Pancreas (tissue), 10 donors: ENCODE results near the gene IWS1. TPM values are rescaled to one million over a fixed set of nuclear protein-coding genes. Genes with fewer than 3 reads are reported as not detected.

Experiments
- ATAC-seq, 4 donors: fragments of 200-7000 bp; cut with Tn5 transposase; one replicate each; pipeline versions ENCODE4 v1.8.0 to v1.9.1; 2020; ENCODE audit warnings: mild to moderate bottlenecking in 4 of 4, moderate library complexity in 4 of 4
- DNase-seq, 6 donors: peaks; one replicate each; pipeline ENCODE4 v3.0.0-alpha.2; 2020
- FAIRE-seq: peaks from 2 replicates; lab custom pipeline; 2012; peaks lifted over from hg19 to GRCh38; lab: Jason Lieb, UNC
- H3K27ac ChIP-seq, 4 donors: fragments of 200-600 bp; sonication (generic); 1 replicate in 3 of 4; 2 replicates in 1 of 4; pipeline versions ENCODE4 v1.5.0 to v1.8.0; 2020
- H3K27me3 ChIP-seq, 4 donors: fragments of 200-600 bp; one replicate each; pipeline ENCODE4 v1.8.0; 2021
- H3K36me3 ChIP-seq, 3 donors: fragments of 200-600 bp; sonication (generic) in 1 of 3; one replicate each; pipeline versions ENCODE4 v1.5.0 to v1.8.0; 2020 to 2021
- H3K4me1 ChIP-seq, 3 donors: fragments of 200-600 bp; one replicate each; pipeline ENCODE4 v1.8.0; 2021
- H3K4me3 ChIP-seq, 4 donors: fragments of 200-600 bp; sonication (generic) in 2 of 4; one replicate each; pipeline versions ENCODE4 v1.5.0 to v1.8.0; 2020 to 2021
- H3K9me3 ChIP-seq, 4 donors: fragments of 200-600 bp; one replicate each; pipeline ENCODE4 v1.8.0; 2021
- WGBS, 2 donors: extraction: QIAGEN DNeasy Blood & Tissue Kit; methylation state at CpG; one replicate each; pipeline ENCODE4 v1.1.7; 2013; 5-methylcytosine and 5-hydroxymethylcytosine counted together
- intact Hi-C, 3 donors: fragments of 100-400 bp; cut with DNase I; formaldehyde crosslinking; loops; one replicate each; pipeline versions ENCODE4 v1.11.1 to v1.14.2; 2022
- polyA plus RNA-seq, 2 donors: library from polyadenylated mRNA; stranded (reverse); fragments of 200-250 nt; gene quantifications; one replicate each; pipeline ENCODE4 v1.2.3, GENCODE V29; 2013
- total RNA-seq, 6 donors: library from RNA; stranded (reverse); fragmentation: NEBNext Ultra II Directional in 4 of 6; extraction: Animal tissue kit (Norgen Biotek cat#: 25700) in 4 of 6; gene quantifications; one replicate each; pipeline versions ENCODE4 v1.2.1 to v1.2.4, GENCODE V29; 2021 to 2023
- TF ChIP-seq, protein P1 (sequence below), 4 donors: fragments of 200-600 bp; sonication (generic) in 3 of 4; IDR thresholded peaks; one replicate each; pipeline versions ENCODE4 v1.5.0 to v1.8.0; 2021; ENCODE audit warnings: antibody characterized with exemption in 4 of 4
- donor health status: healthy with polysubstance abuse.
- donor health status: DM: no; HTN: no; CAD: no; lungs with moderate emphysema.
- donor health status: DM: no; HTN: no; CAD: no.
- donor health status: control.
- donor health status: control.
- donor health status: Bipolar disorder and iron deficiency.
- donor health status: DM: yes; HTN: yes; CAD: no.
- donor health status: DM: no; HTN: no; CAD: no.
- donor health status: DM: no; HTN: no; CAD: no.
- donor health status: DM: yes; HTN: yes; CAD: no.

IWS1 gene
- total and polyA plus RNA-seq, 8 donors, result 9.7 to 22.3 (median 13.9) TPM

DNA sequence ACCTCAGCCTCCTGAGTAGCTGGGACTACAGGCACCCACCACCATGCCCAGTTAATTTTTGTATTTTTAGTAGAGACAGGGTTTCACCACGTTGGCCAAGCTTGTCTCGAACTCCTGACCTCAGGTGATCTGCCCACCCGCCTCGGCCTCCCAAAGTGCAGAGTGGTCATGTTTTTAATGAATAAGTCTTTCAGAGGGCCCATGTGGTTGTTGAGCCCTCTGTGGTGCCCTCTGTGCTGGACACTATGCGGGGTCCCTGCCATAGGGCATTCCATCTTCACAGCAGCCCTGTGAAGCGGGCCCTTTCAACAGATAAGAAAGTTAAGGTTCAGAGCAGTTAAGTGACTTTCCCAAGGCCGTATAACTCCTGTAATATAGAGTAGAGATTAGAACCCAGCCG is 35.1 kb upstream of the IWS1 start:
- Histone ChIP-seq H3K27ac (no peak overlapping the region), H3K4me1 (no peaks in the 10 kb centered on the region), H3K36me3 (no peaks in the 10 kb centered on the region), H3K27me3 (no peaks in the 10 kb centered on the region), H3K9me3 (no peaks in the 10 kb centered on the region), H3K4me3 (no peak overlapping the region)
- DNase-seq, result no peak
- intact Hi-C loops, result no loop called here
- 80 to 84% methylated on average over 8 of the region's 8 CpGs for WGBS, 2 donors
- FAIRE-seq, result no peak
- no peak for ATAC-seq
- TF ChIP-seq, protein P1, sequence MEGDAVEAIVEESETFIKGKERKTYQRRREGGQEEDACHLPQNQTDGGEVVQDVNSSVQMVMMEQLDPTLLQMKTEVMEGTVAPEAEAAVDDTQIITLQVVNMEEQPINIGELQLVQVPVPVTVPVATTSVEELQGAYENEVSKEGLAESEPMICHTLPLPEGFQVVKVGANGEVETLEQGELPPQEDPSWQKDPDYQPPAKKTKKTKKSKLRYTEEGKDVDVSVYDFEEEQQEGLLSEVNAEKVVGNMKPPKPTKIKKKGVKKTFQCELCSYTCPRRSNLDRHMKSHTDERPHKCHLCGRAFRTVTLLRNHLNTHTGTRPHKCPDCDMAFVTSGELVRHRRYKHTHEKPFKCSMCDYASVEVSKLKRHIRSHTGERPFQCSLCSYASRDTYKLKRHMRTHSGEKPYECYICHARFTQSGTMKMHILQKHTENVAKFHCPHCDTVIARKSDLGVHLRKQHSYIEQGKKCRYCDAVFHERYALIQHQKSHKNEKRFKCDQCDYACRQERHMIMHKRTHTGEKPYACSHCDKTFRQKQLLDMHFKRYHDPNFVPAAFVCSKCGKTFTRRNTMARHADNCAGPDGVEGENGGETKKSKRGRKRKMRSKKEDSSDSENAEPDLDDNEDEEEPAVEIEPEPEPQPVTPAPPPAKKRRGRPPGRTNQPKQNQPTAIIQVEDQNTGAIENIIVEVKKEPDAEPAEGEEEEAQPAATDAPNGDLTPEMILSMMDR (IDR thresholded peaks at IDR 0.05), result no peak

DNA sequence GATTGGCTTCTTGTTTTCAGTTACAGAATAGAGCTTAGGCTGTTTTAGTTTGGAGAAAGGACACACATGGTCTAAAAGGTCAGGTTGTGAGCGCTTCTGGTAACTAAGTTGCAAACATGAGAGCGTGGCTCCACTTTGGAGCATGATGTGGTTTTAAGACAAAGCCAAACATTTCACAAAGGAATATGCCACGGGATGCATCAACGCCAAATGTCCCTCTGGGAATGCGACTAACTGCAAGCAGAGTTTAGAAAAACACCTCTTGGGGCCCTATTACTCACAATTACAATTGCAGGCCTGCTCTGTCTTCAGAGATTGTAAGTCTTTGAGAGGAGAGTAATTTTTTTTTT is 34.6 kb upstream of the IWS1 start:
- TF ChIP-seq, protein P1 (IDR thresholded peaks at IDR 0.05), result no peak
- no peaks in the 10 kb centered on the region for H3K4me1 ChIP-seq
- intact Hi-C loops, result no loop called here
- no peak overlapping the region for H3K4me3 ChIP-seq
- H3K36me3 ChIP-seq, result no peaks in the 10 kb centered on the region
- DNase-seq (no peak), ATAC-seq (no peak), FAIRE-seq (no peak)
- H3K9me3 ChIP-seq, result no peaks in the 10 kb centered on the region
- no peaks in the 10 kb centered on the region for H3K27me3 ChIP-seq
- H3K27ac ChIP-seq, result no peak overlapping the region
- WGBS, 2 donors, result 87 to 95% methylated on average over 5 of the region's 5 CpGs

DNA sequence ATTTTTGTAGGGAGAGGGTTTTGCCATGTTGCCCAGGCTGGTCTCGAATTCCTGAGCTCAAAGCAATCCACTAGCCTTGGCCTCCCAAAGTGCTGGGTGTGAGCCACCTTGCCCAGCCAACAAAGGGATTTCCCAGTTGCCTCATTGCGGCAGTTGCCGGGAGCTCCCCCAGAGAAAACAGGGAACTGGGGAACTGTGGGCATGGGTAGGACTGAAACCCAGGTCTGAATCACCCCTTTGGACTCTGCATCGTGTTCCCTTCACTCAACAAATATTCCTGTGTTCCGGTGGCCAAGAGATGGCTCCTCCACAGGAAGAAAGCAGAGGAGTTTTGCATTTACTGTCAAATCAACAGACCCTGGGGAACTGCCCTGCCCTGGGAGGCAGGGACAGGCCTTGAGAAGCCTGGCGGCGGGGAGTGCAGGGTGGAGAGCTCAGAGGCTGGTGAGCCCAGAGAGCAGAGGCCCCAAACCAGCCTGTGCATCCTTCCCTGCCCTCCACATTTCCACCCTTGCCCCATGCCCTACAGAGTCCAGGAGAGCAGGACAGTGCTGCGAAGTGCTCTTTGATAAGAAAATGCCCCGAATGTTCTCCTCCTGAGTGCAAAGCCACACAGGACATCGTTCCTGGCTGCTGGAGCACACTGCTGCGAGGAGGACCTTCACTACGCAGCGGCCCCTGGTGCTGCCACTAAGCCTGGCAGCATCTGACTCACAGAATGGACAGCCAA is 34.1 kb upstream of the IWS1 start:
- Histone ChIP-seq H3K27me3 (no peaks in the 10 kb centered on the region), H3K4me3 (no peak overlapping the region), H3K4me1 (no peaks in the 10 kb centered on the region), H3K27ac (no peak overlapping the region), H3K36me3 (no peaks in the 10 kb centered on the region), H3K9me3 (no peaks in the 10 kb centered on the region)
- 71 to 77% methylated on average over 13 of the region's 13 CpGs for WGBS, 2 donors
- intact Hi-C loops, result no loop called here
- DNase-seq, result no peak
- TF ChIP-seq, protein P1 (IDR thresholded peaks at IDR 0.05), result no peak
- FAIRE-seq, result no peak
- ATAC-seq, result no peak

DNA sequence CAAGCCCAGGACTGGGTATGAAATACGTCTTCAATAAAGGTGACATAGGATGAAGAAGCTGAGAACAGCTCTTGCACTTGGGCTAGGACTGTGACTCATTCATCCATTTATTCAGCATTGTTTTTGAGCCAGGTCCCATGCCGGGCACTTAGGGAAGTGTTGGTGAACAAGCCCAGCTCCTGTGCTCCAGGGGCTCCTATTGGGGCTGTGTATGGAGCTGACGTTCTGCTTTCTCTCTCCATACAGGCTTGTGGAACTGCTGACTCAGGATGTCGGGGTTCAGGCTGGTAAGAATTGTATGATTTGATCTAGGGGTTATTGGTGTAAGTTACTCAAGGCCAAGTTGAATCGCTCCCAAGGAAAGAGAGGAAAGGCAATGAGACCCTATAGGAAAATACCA is 33.2 kb upstream of the IWS1 start:
- Histone ChIP-seq H3K4me1 (no peaks in the 10 kb centered on the region), H3K4me3 (no peak overlapping the region), H3K36me3 (no peaks in the 10 kb centered on the region), H3K27ac (no peak overlapping the region), H3K27me3 (no peaks in the 10 kb centered on the region), H3K9me3 (no peaks in the 10 kb centered on the region)
- TF ChIP-seq, protein P1 (IDR thresholded peaks at IDR 0.05), result no peak
- WGBS, 2 donors, result 68 to 84% methylated on average over 5 of the region's 5 CpGs
- DNase-seq (no peak), FAIRE-seq (no peak), ATAC-seq (no peak)
- intact Hi-C loops, result no loop called here

DNA sequence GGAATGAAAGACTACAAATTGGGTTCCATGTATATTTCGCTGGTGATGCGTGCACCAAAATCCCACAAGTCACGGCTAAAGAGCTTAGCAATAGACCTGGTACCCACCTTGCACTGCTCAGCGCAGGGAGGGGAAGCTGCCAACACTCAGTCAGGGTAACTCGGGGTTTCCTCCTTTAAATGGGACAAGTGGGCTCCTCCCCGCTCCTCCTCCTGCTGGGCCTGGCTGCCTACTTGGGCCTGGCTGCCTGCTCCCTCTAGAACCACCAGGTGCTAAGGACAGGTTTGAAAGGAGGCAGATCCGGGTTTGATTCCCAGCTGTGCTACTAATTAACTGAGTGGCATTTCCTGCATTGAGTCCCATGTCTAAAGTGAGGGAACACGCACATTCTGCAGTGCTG is 32.6 kb upstream of the IWS1 start:
- no peak for DNase-seq
- Histone ChIP-seq H3K9me3 (no peaks in the 10 kb centered on the region), H3K4me1 (no peaks in the 10 kb centered on the region), H3K36me3 (no peaks in the 10 kb centered on the region), H3K4me3 (no peak overlapping the region), H3K27me3 (no peaks in the 10 kb centered on the region), H3K27ac (no peak overlapping the region)
- intact Hi-C loops, result no loop called here
- TF ChIP-seq, protein P1 (IDR thresholded peaks at IDR 0.05), result no peak
- no peak for FAIRE-seq
- no peak for ATAC-seq
- 63 to 67% methylated on average over 8 of the region's 8 CpGs for WGBS, 2 donors
